ENCODE results near the gene APOBEC3B. TPM values are rescaled to one million over a fixed set of nuclear protein-coding genes. Genes with fewer than 3 reads are reported as not detected.

The APOBEC3B gene
- polyA plus RNA-seq, 1 donor (not counting 4 experiments of a cell fraction or from before 2014, with no cell fraction given) = 3.4 TPM

DNA sequence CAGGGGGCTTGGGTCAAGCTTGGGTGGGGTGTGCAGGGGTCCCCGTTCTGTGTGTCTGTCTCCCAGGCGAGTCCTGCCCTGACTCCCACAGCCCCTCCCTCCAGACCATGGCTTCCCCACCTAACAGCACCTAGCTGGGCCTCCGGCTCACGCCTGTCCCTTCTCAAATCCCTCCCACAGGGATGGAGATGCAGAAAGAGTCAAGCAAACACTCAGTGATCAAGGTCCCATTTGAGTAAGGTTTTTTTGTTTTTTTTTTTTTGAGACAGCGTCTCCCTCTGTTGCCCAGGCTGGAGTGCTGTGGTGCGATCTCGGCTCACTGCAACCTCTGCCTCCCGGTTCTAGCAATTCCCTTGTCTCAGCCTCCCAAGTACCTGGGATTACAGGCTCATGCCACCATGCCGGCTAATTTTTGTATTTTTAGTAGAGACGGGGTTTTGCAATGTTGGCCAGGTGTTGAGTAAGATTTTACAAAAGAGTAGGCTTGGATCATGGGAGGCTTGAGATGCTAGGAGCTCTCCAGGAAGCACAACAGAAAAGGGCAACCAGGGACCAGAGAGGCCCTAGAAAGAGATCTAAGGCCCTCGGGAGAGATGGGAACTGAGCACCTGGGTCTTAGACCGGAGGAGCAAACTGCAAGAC lies 44.5 kb downstream of the APOBEC3B start:
- FAIRE-seq = no peak
- dilution Hi-C loops (cut with MboI; ENCODE audit: extremely low pct_ligation_motif_present, low sequenced_read_pairs) = no loop called here

DNA sequence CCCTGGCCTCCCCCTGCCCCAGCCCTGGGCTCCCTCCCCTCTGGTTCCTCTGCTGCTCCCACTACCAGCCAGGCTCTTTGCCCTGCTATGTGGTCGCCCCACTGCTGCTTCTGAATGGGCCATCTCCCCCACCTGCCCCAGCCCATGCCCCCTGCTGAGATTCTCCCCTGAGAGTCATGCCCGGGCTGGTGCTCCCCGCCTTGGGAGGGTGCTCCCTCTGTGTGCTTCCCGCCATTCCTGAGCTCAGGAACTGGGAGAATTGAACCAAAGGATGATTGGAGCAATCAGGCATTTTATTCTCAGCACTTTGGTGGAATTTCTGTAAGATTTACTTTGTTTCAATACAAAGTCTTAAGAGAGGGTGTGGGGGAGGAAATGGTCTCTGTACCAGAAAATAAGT lies 45.6 kb downstream of the APOBEC3B start:
- Histone ChIP-seq H3K4me3 (ENCODE audit: control insufficient read depth in 2 of 3, extremely low read depth in 1 of 3, insufficient read depth in 2 of 3, low read depth in 1 of 3, low read length in 3 of 3) (no peak overlapping the region), H3K9me1 (ENCODE audit: control insufficient read depth, extremely low read depth, insufficient read depth, low read length) (no peaks in the 10 kb centered on the region), H3K27me3 (ENCODE audit: control insufficient read depth, extremely low read depth, insufficient read depth, low read length) (no peaks in the 10 kb centered on the region), H3K4me1 (ENCODE audit: control insufficient read depth, extremely low read depth, insufficient read depth, low read length) (no peaks in the 10 kb centered on the region), H3K9me3 (ENCODE audit: control insufficient read depth, low read depth, low read length) (no peaks in the 10 kb centered on the region), H2AFZ (ENCODE audit: control insufficient read depth, low read length) (no peak overlapping the region), H3K27ac (ENCODE audit: control insufficient read depth, insufficient read depth, low read length) (no peak overlapping the region), H3K36me3 (ENCODE audit: control insufficient read depth in 2 of 2, extremely low read depth in 1 of 2, insufficient read depth in 2 of 2, low read length in 2 of 2) (peaks cover 0 to 2% of the 10 kb centered on the region in 2 experiments), H3K79me2 (ENCODE audit: control insufficient read depth, insufficient read depth, low read length) (no peaks in the 10 kb centered on the region), H3K9ac (ENCODE audit: control insufficient read depth, extremely low read depth, insufficient read depth, low read length) (no peak overlapping the region), H3K4me2 (ENCODE audit: control insufficient read depth, extremely low read depth, insufficient read depth, low read depth, low read length) (no peak overlapping the region), H4K20me1 (ENCODE audit: control insufficient read depth, extremely low read depth, insufficient read depth, low read length) (no peaks in the 10 kb centered on the region)
- FAIRE-seq (no peak), DNase-seq (ENCODE audit: low read depth, low spot score) (no peak)
- dilution Hi-C loops (cut with MboI; ENCODE audit: extremely low pct_ligation_motif_present, low sequenced_read_pairs) = no loop called here
- TF ChIP-seq, protein P1, sequence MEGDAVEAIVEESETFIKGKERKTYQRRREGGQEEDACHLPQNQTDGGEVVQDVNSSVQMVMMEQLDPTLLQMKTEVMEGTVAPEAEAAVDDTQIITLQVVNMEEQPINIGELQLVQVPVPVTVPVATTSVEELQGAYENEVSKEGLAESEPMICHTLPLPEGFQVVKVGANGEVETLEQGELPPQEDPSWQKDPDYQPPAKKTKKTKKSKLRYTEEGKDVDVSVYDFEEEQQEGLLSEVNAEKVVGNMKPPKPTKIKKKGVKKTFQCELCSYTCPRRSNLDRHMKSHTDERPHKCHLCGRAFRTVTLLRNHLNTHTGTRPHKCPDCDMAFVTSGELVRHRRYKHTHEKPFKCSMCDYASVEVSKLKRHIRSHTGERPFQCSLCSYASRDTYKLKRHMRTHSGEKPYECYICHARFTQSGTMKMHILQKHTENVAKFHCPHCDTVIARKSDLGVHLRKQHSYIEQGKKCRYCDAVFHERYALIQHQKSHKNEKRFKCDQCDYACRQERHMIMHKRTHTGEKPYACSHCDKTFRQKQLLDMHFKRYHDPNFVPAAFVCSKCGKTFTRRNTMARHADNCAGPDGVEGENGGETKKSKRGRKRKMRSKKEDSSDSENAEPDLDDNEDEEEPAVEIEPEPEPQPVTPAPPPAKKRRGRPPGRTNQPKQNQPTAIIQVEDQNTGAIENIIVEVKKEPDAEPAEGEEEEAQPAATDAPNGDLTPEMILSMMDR (optimal IDR thresholded peaks at IDR 0.05 in 1 of 3, IDR thresholded peaks at IDR 0.05 in 1 of 3, conservative IDR thresholded peaks at IDR 0.05 in 1 of 3; ENCODE audit: extremely low read depth in 1 of 3, insufficient read depth in 2 of 3, low read length in 3 of 3) = no peak
- TF ChIP-seq EZH2 (IDR thresholded peaks at IDR 0.05; ENCODE audit: low read length) = no peak

More for the DNA sequence above, 44.5 kb downstream of the APOBEC3B start:
- no peak overlapping the region for H3K4me2 ChIP-seq (ENCODE audit: control insufficient read depth, extremely low read depth, insufficient read depth, low read depth, low read length)
- H3K9me1 ChIP-seq (ENCODE audit: control insufficient read depth, extremely low read depth, insufficient read depth, low read length) = no peaks in the 10 kb centered on the region
- no peak overlapping the region for H3K9ac ChIP-seq (ENCODE audit: control insufficient read depth, extremely low read depth, insufficient read depth, low read length)
- no peaks in the 10 kb centered on the region for H3K27me3 ChIP-seq (ENCODE audit: control insufficient read depth, extremely low read depth, insufficient read depth, low read length)
- peaks cover 0 to 2% of the 10 kb centered on the region in 2 experiments for H3K36me3 ChIP-seq (ENCODE audit: control insufficient read depth in 2 of 2, extremely low read depth in 1 of 2, insufficient read depth in 2 of 2, low read length in 2 of 2)
- H2AFZ ChIP-seq (ENCODE audit: control insufficient read depth, low read length) = no peak overlapping the region
- no peaks in the 10 kb centered on the region for H3K79me2 ChIP-seq (ENCODE audit: control insufficient read depth, insufficient read depth, low read length)
- H4K20me1 ChIP-seq (ENCODE audit: control insufficient read depth, extremely low read depth, insufficient read depth, low read length) = no peaks in the 10 kb centered on the region
- H3K4me3 ChIP-seq (ENCODE audit: control insufficient read depth in 2 of 3, extremely low read depth in 1 of 3, insufficient read depth in 2 of 3, low read depth in 1 of 3, low read length in 3 of 3) = no peak overlapping the region
- H3K9me3 ChIP-seq (ENCODE audit: control insufficient read depth, low read depth, low read length) = no peaks in the 10 kb centered on the region
- no peaks in the 10 kb centered on the region for H3K4me1 ChIP-seq (ENCODE audit: control insufficient read depth, extremely low read depth, insufficient read depth, low read length)
- no peak for DNase-seq (ENCODE audit: low read depth, low spot score)
- no peak overlapping the region for H3K27ac ChIP-seq (ENCODE audit: control insufficient read depth, insufficient read depth, low read length)
- TF ChIP-seq, protein P1 (optimal IDR thresholded peaks at IDR 0.05 in 1 of 3, IDR thresholded peaks at IDR 0.05 in 1 of 3, conservative IDR thresholded peaks at IDR 0.05 in 1 of 3; ENCODE audit: extremely low read depth in 1 of 3, insufficient read depth in 2 of 3, low read length in 3 of 3) = no peak
- TF ChIP-seq EZH2 (IDR thresholded peaks at IDR 0.05; ENCODE audit: low read length) = no peak

Data from keratinocyte (primary cell).